Uterus (tissue), 2 donors: ENCODE results near the gene ELMO1.
A peak's percentile ranks its signal among the peaks of the same experiment; 100 is the strongest.

Experiments
- CTCF ChIP-seq, 4 experiments: fragments of 200-600 bp in 2 of 4; fragments of 450-650 bp in 2 of 4; sonication (generic) in 2 of 4; IDR thresholded peaks; one replicate each; pipeline ENCODE4 v1.5.1; 2016 to 2019; ENCODE audit warnings: antibody characterized with exemption in 4 of 4, mild to moderate bottlenecking in 2 of 4, moderate library complexity in 1 of 4
- POLR2A ChIP-seq, 2 donors: fragments of 450-650 bp; IDR thresholded peaks; one replicate each; pipeline ENCODE4 v1.6.1; 2016; ENCODE audit warnings: antibody characterized with exemption in 2 of 2, mild to moderate bottlenecking in 1 of 2, moderate library complexity in 1 of 2

GRCh38 chr7:37495574-37496184 lies 47.0 kb upstream of the ELMO1 start:
- TF ChIP-seq CTCF (IDR thresholded peaks at IDR 0.05) (peak; percentile 45 to 54 (median 51)), POLR2A (IDR thresholded peaks at IDR 0.05) (no peak)
